Fibroblast of lung (primary cell): ENCODE measurements around the gene LMF1.

ENCODE experiments used
- CTCF ChIP-seq, 2 donors: IDR thresholded peaks in 1 of 2; conservative IDR thresholded peaks in 1 of 2; 1 replicate in 1 of 2; 2 replicates in 1 of 2; pipeline ENCODE4 v1.5.1; 2011 to 2012; ENCODE audit warnings: low read length in 2 of 2, control low read depth in 1 of 2, inconsistent platforms in 1 of 2, low read depth in 1 of 2, mild to moderate bottlenecking in 1 of 2
- EZH2 ChIP-seq: IDR thresholded peaks from 2 replicates; pipeline ENCODE4 v1.5.1; 2012; ENCODE audit warnings: low read length, control low read depth, mild to moderate bottlenecking; ENCODE audit errors: missing control alignments

- TF ChIP-seq CTCF (conservative IDR thresholded peaks at IDR 0.05 in 1 of 2, IDR thresholded peaks at IDR 0.05 in 1 of 2; ENCODE audit: low read depth in 1 of 2, low read length in 2 of 2) = no peak
- TF ChIP-seq EZH2 = no peak
Measured at GRCh38 chr16:820748-821147, 150.0 kb downstream of the LMF1 start.
